ENCODE results near the gene PJVK. TPM values are rescaled to one million over a fixed set of nuclear protein-coding genes. Genes with fewer than 3 reads are reported as not detected.

PJVK gene
- total and polyA plus RNA-seq, 9 of the 15 experiments (the other 6 are each of a cell fraction or from before 2014, with no cell fraction given), result 0.11 to 1.5 (median 0.73) TPM

DNA sequence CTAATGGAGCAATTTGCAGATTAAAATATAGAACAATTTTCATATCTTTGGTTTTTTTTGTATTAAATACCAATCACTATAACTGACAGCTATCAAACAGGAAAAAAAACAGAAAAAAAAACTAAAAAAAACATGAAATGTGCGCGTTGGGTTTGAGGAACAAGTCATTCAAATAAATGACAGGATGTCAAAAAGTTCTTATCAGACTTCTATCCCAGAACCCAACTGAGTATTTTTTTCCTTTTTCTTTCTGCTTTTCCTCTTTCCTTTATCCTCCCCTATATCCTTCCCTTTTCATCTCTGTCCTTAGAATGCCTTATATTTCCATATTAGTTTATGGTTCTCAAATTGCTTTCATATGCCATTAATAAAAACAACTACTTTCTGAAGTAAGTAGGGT, 14.5 kb upstream of the PJVK start:
- no peak overlapping the region for H3K27ac ChIP-seq (ENCODE audit: extremely low read depth, low read depth, low read length)
- no peaks in the 10 kb centered on the region for H3K79me2 ChIP-seq (ENCODE audit: control insufficient read depth, insufficient read depth, low read length)
- 93% methylated on average over 2 of the region's 2 CpGs for WGBS (ENCODE audit: insufficient coverage, low coverage, missing lambda C conversion rate)
- no peaks in the 10 kb centered on the region for H3K4me1 ChIP-seq (replicated peaks in 1 of 2; ENCODE audit: control insufficient read depth in 2 of 2, insufficient read depth in 2 of 2, low read length in 2 of 2)
- no peak overlapping the region for H2AFZ ChIP-seq (ENCODE audit: low read depth, low read length)
- peaks cover 89% of the 10 kb centered on the region for H3K36me3 ChIP-seq (ENCODE audit: control insufficient read depth, insufficient read depth, low read length)
- H3K27me3 ChIP-seq (ENCODE audit: control insufficient read depth in 2 of 2, insufficient read depth in 2 of 2, low read length in 2 of 2), result no peaks in the 10 kb centered on the region
- no TSS peak for BruUV-seq (replicated peaks)
- no peaks in the 10 kb centered on the region for H3K9me1 ChIP-seq (ENCODE audit: control insufficient read depth, insufficient read depth, low read length)
- H3K9me3 ChIP-seq (replicated peaks; ENCODE audit: control insufficient read depth, insufficient read depth, low read depth, low read length), result no peaks in the 10 kb centered on the region
- H3K9ac ChIP-seq (ENCODE audit: insufficient read depth in 1 of 2, low read depth in 2 of 2, low read length in 2 of 2), result no peak overlapping the region
- intact Hi-C loops (cut with micrococcal nuclease) (no loop called here), in situ Hi-C loops (cut with MboI) (no loop called here)
- DNase-seq (ENCODE audit: extremely low read depth in 1 of 4, low spot score in 3 of 4) (no peak), ATAC-seq (no peak), FAIRE-seq (no peak)
- TF ChIP-seq NFE2L1 (tag; IDR thresholded peaks at IDR 0.05; ENCODE audit: borderline replicate concordance, low read depth) (no peak), CBFA2T3 (IDR thresholded peaks at IDR 0.05) (no peak), HNRNPK (IDR thresholded peaks at IDR 0.05; ENCODE audit: low read depth, low read length, poor library complexity, severe bottlenecking) (peak; percentile 69), ZNF274 (IDR thresholded peaks at IDR 0.05; ENCODE audit: borderline replicate concordance, low read depth, low read length) (no peak), PHTF2 (CRISPR knock-in tag; IDR thresholded peaks at IDR 0.05) (no peak)
- TF ChIP-seq, protein P1, sequence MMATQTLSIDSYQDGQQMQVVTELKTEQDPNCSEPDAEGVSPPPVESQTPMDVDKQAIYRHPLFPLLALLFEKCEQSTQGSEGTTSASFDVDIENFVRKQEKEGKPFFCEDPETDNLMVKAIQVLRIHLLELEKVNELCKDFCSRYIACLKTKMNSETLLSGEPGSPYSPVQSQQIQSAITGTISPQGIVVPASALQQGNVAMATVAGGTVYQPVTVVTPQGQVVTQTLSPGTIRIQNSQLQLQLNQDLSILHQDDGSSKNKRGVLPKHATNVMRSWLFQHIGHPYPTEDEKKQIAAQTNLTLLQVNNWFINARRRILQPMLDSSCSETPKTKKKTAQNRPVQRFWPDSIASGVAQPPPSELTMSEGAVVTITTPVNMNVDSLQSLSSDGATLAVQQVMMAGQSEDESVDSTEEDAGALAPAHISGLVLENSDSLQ (IDR thresholded peaks at IDR 0.05), result 0 out of 2 replicates have a peak, but pooled peaks have one; percentile 12
- H3K4me3 ChIP-seq, result no peak overlapping the region
- no peaks in the 10 kb centered on the region for H4K20me1 ChIP-seq (replicated peaks; ENCODE audit: control insufficient read depth, insufficient read depth, low read length)
- ChIA-PET CTCF (ENCODE audit: low intra/inter-chr PET ratio) (no interaction called here), POLR2A (interaction anchor here (0.7 to 1.8 kb wide), 2 partner anchors 8 to 14 kb away, joined by 3 to 5 read pairs; partner anchors contain the start of genes PJVK and PRKRA)
- no peak overlapping the region for H3K4me2 ChIP-seq (ENCODE audit: insufficient read depth, low read length)

Data from K562 (cell line).